GM10248 (cell line): Measurements from ENCODE around the gene SP9.

Source experiments
- CTCF ChIA-PET: fragments of 300-600 bp; sonication (Branson Sonifier 250); formaldehyde crosslinking; extraction: SDS; loops from one replicate; lab custom pipeline; 2021; ENCODE audit warnings: antibody characterized with exemption; lab: Yijun Ruan, JAX
- POLR2A ChIA-PET: fragments of 350-650 bp; sonication (Branson Sonifier 250); formaldehyde crosslinking; extraction: SDS; loops from one replicate; lab custom pipeline; 2020; ENCODE audit warnings: antibody characterized with exemption; lab: Yijun Ruan, JAX
- DNase-seq: peaks from one replicate; pipeline ENCODE4 v3.0.0; 2012; ENCODE audit errors: extremely low spot score
- CTCF ChIP-seq: IDR thresholded peaks from 2 replicates; pipeline ENCODE4 v1.5.1; 2012; ENCODE audit warnings: mild to moderate bottlenecking, low read depth; ENCODE audit errors: extremely low read depth, missing control alignments, control extremely low read depth

The SP9 gene

GRCh38 chr2:174322746-174323145 is 12.0 kb upstream of the SP9 start:
- no peak for DNase-seq
- CTCF ChIA-PET: no interaction called here
- POLR2A ChIA-PET: no interaction called here
- TF ChIP-seq CTCF: no peak

GRCh38 chr2:174324530-174324929 is 10.2 kb upstream of the SP9 start:
- ChIA-PET POLR2A (no interaction called here), CTCF (interaction anchor here (0.6 to 3.5 kb wide), 5 partner anchors 9 to 84 kb away, joined by 3 to 21 read pairs (median 4); no protein-coding TSS in a partner anchor)
- no peak for TF ChIP-seq CTCF
- no peak for DNase-seq

GRCh38 chr2:174325373-174326160 is 9.2 kb upstream of the SP9 start:
- ChIA-PET CTCF (interaction anchor here (0.6 to 3.5 kb wide), 10 partner anchors 10 to 923 kb away, joined by 3 to 21 read pairs (median 4); partner anchors contain the start of gene OLA1), POLR2A (no interaction called here)
- DNase-seq: no peak
- TF ChIP-seq CTCF: no peak

- no peak for TF ChIP-seq CTCF
- ChIA-PET CTCF (interaction anchor here (1.0 to 3.5 kb wide), 8 partner anchors 11 to 923 kb away, joined by 3 to 21 read pairs (median 4); partner anchors contain the start of gene OLA1), POLR2A (no interaction called here)
- no peak for DNase-seq
Observed at GRCh38 chr2:174326161-174327020, 8.4 kb upstream of the SP9 start.

- ChIA-PET POLR2A (no interaction called here), CTCF (interaction anchor here (1.3 to 3.5 kb wide), 3 partner anchors 10 to 17 kb away, joined by 4 to 21 read pairs (median 8); no protein-coding TSS in a partner anchor)
- DNase-seq: no peak
- TF ChIP-seq CTCF: no peak
Observed at GRCh38 chr2:174327021-174327840, 7.5 kb upstream of the SP9 start.

- no peak for TF ChIP-seq CTCF
- ChIA-PET POLR2A (no interaction called here), CTCF (interaction anchor here (0.8 kb wide), 1 partner anchor 11 kb away, joined by 3 read pairs; no protein-coding TSS in a partner anchor)
- DNase-seq: no peak
Observed at GRCh38 chr2:174327841-174328113, 7.0 kb upstream of the SP9 start.
